OCI-LY3 (cell line): ENCODE data around the gene MEX3D.

Experiments used
- CTCF ChIP-seq: fragments of 200-600, 300-600 bp; sonication (generic); IDR thresholded peaks from 2 replicates; pipeline ENCODE4 v1.5.1; 2014; ENCODE audit warnings: antibody characterized with exemption, low read length, low read depth
- EZH2phosphoT487 ChIP-seq: fragments of 200-600 bp; shearing (Covaris generic); IDR thresholded peaks from 2 replicates; pipeline ENCODE4 v1.6.1; 2018; ENCODE audit warnings: antibody characterized with exemption, mixed run types, low read depth

GRCh38 chr19:1568320-1569019 is at the start of gene MEX3D:
- TF ChIP-seq CTCF (no peak), EZH2phosphoT487 (no peak)
